Activated T-cell treated with anti-CD3 and anti-CD28 coated beads, Interleukin-2, amount 50 U/mL, for 4 hours (primary cell): Measurements from ENCODE around the gene MAGI1. TPM values are rescaled to one million over a fixed set of nuclear protein-coding genes. Genes with fewer than 3 reads are reported as not detected.

Source experiments
- ATAC-seq, 2 donors: fragments of 200-7000 bp; cut with Tn5 transposase; one replicate each; pipeline ENCODE4 v1.10.0; 2021
- DNase-seq: peaks from one replicate; pipeline ENCODE4 v3.0.0-alpha.2; 2020
- H3K27me3 Mint-ChIP-seq: one replicate; pipeline ENCODE4 v1.8.0; 2021; ENCODE audit warnings: low read depth, mixed read lengths
- H3K36me3 Mint-ChIP-seq: one replicate; pipeline ENCODE4 v1.8.0; 2022; ENCODE audit warnings: mixed read lengths; ENCODE audit not compliant: insufficient read depth
- H3K4me1 Mint-ChIP-seq: one replicate; pipeline ENCODE4 v1.8.0; 2021; ENCODE audit warnings: low read depth, mixed read lengths
- H3K4me3 Mint-ChIP-seq: one replicate; pipeline ENCODE4 v1.8.0; 2021; ENCODE audit warnings: mild to moderate bottlenecking, moderate library complexity, mixed read lengths
- H3K9me3 Mint-ChIP-seq: one replicate; pipeline ENCODE4 v1.8.0; 2021; ENCODE audit warnings: mixed read lengths
- total RNA-seq, 3 donors: library from RNA; stranded (reverse); gene quantifications; one replicate each; pipeline ENCODE4 v1.2.1, GENCODE V29; 2021

The MAGI1 gene
- total RNA-seq, 3 donors from 2014 or later = 0.45 to 0.76 (median 0.46) TPM

- ATAC-seq = no peak
- DNase-seq = no peak
- Mint-ChIP-seq H3K4me1 (no peaks in the 10 kb centered on the region), H3K4me3 (no peak overlapping the region), H3K27me3 (no peaks in the 10 kb centered on the region), H3K36me3 (no peaks in the 10 kb centered on the region), H3K9me3 (no peaks in the 10 kb centered on the region)
Observed at GRCh38 chr3:65406470-65406869, 632.2 kb downstream of the MAGI1 start.

DNA sequence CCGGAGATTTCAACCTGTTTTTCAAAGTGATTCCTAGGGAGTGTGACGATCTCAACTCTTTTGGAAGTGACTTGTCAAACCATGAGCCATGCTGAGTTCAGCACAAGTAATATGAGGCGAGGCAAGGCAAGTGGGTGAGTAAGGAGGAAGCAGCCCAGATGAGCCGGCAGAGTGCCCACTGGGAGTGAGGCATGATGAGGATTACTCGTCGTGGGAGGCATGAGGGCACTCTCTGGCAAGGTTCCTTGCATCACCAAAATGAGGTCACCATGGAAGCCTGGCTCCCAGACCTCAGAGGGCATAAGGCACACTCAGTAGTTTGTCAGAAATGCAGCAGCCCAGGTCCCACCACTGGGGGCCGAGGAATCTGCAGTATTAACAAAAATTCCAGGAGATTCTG lies 636.1 kb downstream of the MAGI1 start:
- no peak for ATAC-seq

DNA sequence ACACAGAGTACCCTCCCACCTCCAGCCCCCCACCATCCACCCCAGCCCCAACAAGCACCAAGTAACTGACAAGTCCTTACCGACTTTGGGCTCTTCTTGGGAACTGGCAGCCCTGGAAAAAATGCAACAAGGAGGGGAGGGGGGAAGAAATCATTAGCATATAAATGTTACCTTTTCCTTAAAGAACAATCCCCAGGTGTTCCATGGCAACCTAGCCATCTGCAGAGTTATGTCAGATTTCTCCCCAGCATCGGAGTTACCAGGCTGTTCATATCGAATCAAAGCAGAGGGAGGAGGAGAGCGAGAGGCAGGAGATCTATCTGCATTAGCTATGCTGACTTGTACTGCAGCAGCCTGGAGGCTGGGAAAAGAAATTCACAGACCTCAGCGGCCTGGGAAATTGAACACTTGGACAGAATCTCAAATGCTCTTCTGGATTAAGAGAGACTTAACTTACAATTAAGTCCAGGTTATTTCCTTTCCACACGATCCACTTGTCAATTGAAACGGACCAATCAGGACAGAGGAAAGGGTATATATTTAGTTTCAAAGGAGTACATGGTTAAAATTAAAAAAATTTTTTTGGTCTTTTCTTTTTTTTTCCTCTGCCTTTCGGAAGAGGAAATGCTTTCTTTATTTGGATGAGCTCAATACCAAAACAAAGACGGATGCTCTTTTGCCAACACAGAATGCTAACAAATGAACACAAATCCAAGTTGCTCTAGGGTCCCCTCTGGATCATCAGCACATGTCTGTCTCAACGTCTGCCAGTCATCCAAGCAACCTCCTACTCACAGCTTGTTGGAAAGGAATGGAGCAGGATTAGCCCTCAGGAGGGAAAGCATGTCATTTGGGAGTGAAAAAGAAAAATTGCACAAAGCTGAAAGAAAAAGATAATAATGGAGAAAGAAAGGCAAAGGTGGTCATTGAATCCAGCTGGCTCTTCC lies 637.1 kb downstream of the MAGI1 start:
- no peaks in the 10 kb centered on the region for H3K9me3 Mint-ChIP-seq
- no peak for DNase-seq
- no peaks in the 10 kb centered on the region for H3K27me3 Mint-ChIP-seq
- no peaks in the 10 kb centered on the region for H3K36me3 Mint-ChIP-seq
- ATAC-seq = no peak
- H3K4me1 Mint-ChIP-seq = no peaks in the 10 kb centered on the region
- no peak overlapping the region for H3K4me3 Mint-ChIP-seq

More for the DNA sequence above, 636.1 kb downstream of the MAGI1 start:
- Mint-ChIP-seq H3K4me1 (no peaks in the 10 kb centered on the region), H3K9me3 (no peaks in the 10 kb centered on the region), H3K4me3 (no peak overlapping the region), H3K36me3 (no peaks in the 10 kb centered on the region), H3K27me3 (no peaks in the 10 kb centered on the region)
- no peak for DNase-seq

GRCh38 chr3:65400899-65401298 lies 637.8 kb downstream of the MAGI1 start:
- Mint-ChIP-seq H3K4me3 (no peak overlapping the region), H3K9me3 (no peaks in the 10 kb centered on the region), H3K27me3 (no peaks in the 10 kb centered on the region), H3K36me3 (no peaks in the 10 kb centered on the region), H3K4me1 (no peaks in the 10 kb centered on the region)
- ATAC-seq = no peak
- no peak for DNase-seq

DNA sequence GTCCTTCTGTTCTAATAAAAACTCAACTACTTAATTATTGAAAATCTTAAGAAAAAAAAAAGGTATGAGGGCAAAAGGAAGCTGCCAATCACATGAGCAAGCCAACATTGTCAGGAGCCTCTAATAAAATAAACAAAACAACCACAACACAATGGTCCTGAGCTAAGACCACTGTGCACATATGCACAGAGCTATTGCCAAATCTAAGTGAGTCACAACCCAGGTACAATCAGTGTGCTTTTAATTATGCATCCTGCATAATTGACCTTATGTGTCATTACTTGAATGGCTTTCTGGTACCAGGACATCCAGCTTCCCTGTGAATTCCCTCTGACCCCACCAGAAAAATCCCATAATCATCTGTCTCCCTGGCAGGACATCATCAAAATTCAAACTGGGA lies 639.8 kb downstream of the MAGI1 start:
- no peaks in the 10 kb centered on the region for H3K27me3 Mint-ChIP-seq
- no peak for ATAC-seq

DNA sequence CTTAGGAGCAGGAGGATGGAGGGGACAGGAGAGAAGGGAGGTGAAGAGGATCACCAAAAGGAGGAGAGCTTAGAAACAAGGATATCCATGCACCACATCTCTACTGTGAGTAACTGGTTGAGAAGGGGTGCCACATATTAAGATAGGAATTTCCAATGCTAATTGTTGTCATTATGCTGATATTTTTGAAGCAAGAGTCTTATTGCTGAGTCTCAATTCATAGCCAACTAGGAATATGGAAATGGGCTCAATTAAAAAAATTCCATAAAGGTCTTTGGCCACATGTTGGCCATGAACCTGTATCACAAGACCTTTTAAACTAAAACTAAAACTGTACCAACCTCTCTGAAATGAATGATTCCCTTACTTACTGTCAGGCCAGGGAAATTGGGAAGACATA lies 642.6 kb downstream of the MAGI1 start:
- ATAC-seq = no peak
- Mint-ChIP-seq H3K9me3 (no peaks in the 10 kb centered on the region), H3K4me3 (no peak overlapping the region), H3K27me3 (no peaks in the 10 kb centered on the region), H3K36me3 (no peaks in the 10 kb centered on the region), H3K4me1 (no peaks in the 10 kb centered on the region)
- no peak for DNase-seq

More for the DNA sequence above, 639.8 kb downstream of the MAGI1 start:
- Mint-ChIP-seq H3K36me3 (no peaks in the 10 kb centered on the region), H3K4me3 (no peak overlapping the region), H3K4me1 (no peaks in the 10 kb centered on the region), H3K9me3 (no peaks in the 10 kb centered on the region)
- DNase-seq = no peak

- H3K9me3 Mint-ChIP-seq = peaks cover 3% of the 10 kb centered on the region
- no peaks in the 10 kb centered on the region for H3K4me1 Mint-ChIP-seq
- H3K27me3 Mint-ChIP-seq = no peaks in the 10 kb centered on the region
- no peak for DNase-seq
- ATAC-seq = no peak
- H3K4me3 Mint-ChIP-seq = no peak overlapping the region
- no peaks in the 10 kb centered on the region for H3K36me3 Mint-ChIP-seq
Observed at GRCh38 chr3:65391068-65391467, 647.6 kb downstream of the MAGI1 start.

DNA sequence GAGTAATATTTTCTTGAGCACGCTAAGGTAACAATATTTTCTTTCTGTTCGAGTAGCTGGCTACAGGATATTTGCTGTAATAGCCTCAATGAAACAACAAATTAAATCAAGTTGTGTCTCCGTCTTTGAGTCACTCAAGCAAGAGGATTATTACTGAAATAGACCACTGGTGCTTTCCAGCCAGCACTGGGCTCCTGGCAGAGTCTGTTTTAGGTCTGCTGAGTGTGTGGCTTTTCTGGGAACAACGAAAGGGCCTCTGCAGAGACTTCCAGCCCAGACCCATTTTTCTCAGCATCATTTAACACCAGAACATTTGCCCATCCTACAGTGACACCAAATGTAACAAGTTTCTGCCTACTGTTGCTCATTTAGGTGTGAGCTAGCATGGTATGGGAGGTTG lies 652.9 kb downstream of the MAGI1 start:
- Mint-ChIP-seq H3K27me3 (no peaks in the 10 kb centered on the region), H3K9me3 (peaks cover 8% of the 10 kb centered on the region), H3K36me3 (no peaks in the 10 kb centered on the region), H3K4me1 (no peaks in the 10 kb centered on the region), H3K4me3 (no peak overlapping the region)
- DNase-seq (no peak), ATAC-seq (no peak)

DNA sequence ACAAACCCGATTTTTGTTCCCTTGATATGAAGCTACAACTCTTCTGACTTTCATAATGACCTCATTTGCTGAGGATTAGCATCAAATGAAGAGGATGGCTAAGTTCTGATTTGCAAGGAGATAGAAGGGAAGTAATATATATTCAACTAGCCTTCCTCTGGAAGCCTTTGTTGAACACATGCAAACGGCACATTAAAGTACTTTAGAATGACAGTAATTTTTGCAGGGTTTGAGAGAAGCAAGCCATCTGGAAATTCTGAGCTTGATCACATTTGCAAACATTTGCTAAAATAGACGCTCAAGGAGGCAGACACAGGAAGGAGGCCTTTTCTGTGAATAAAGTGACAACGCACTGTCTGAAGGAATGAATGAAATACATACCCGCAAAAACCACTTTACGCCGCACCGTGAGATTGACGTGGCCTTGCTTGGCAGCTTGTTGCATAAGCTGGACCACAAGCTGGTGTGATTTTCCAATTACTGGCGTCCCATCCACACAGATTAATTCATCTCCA lies 657.2 kb downstream of the MAGI1 start:
- no peak for ATAC-seq

GRCh38 chr3:65379223-65379622 lies 659.5 kb downstream of the MAGI1 start:
- no peaks in the 10 kb centered on the region for H3K36me3 Mint-ChIP-seq
- peaks cover 5% of the 10 kb centered on the region for H3K9me3 Mint-ChIP-seq
- H3K4me3 Mint-ChIP-seq = no peak overlapping the region
- DNase-seq (no peak), ATAC-seq (no peak)
- H3K27me3 Mint-ChIP-seq = no peaks in the 10 kb centered on the region
- H3K4me1 Mint-ChIP-seq = no peaks in the 10 kb centered on the region

More for the DNA sequence above, 657.2 kb downstream of the MAGI1 start:
- no peaks in the 10 kb centered on the region for H3K36me3 Mint-ChIP-seq
- H3K4me3 Mint-ChIP-seq = no peak overlapping the region
- H3K9me3 Mint-ChIP-seq = peaks cover 5% of the 10 kb centered on the region
- no peak for DNase-seq
- H3K27me3 Mint-ChIP-seq = no peaks in the 10 kb centered on the region
- no peaks in the 10 kb centered on the region for H3K4me1 Mint-ChIP-seq

GRCh38 chr3:65377637-65378036 lies 661.1 kb downstream of the MAGI1 start:
- no peak overlapping the region for H3K4me3 Mint-ChIP-seq
- no peak for DNase-seq
- peaks cover 5% of the 10 kb centered on the region for H3K9me3 Mint-ChIP-seq
- H3K36me3 Mint-ChIP-seq = no peaks in the 10 kb centered on the region
- H3K27me3 Mint-ChIP-seq = no peaks in the 10 kb centered on the region
- no peaks in the 10 kb centered on the region for H3K4me1 Mint-ChIP-seq
- no peak for ATAC-seq

DNA sequence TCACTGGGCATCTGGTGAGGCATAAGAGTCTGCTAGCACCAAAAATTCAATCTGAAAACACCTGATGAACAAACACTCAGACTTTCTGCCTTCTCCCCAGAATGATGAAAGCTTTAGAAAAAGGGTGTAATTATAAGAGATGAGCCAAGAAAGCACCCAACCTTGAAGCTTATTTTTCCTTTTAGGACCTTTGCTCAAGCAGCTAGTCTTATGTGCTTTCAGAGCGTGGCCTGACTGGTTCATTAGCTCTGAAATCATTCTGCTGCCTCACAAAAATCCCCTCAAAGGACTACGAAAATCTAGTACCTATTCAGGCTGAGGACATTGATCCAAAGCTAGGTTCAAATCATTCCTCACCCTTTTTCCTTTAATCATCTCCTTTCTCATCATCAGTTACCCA lies 662.3 kb downstream of the MAGI1 start:
- Mint-ChIP-seq H3K27me3 (no peaks in the 10 kb centered on the region), H3K4me1 (no peaks in the 10 kb centered on the region), H3K36me3 (no peaks in the 10 kb centered on the region), H3K4me3 (no peak overlapping the region), H3K9me3 (peaks cover 7% of the 10 kb centered on the region)
- no peak for DNase-seq
- no peak for ATAC-seq

DNA sequence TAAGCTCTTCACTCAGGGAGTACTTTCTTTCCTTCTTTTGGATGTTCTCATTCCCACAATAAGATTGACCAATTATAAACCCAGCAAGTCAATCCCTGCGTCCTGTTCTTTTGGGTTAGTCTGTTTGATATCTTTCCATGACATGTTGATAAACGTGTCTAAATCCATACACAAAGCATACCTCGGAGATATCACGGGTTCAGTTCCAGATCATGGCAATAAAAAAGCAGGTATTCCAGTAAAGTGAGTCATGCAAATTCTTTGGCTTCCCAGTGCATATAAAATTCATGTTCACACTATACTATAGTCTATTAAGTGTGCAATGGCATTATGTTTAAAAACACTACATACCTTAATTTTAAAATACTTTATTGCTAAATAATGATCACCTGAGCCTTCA lies 667.7 kb downstream of the MAGI1 start:
- no peak for ATAC-seq
- Mint-ChIP-seq H3K4me1 (no peaks in the 10 kb centered on the region), H3K27me3 (no peaks in the 10 kb centered on the region), H3K4me3 (no peak overlapping the region), H3K9me3 (peaks cover 8% of the 10 kb centered on the region), H3K36me3 (no peaks in the 10 kb centered on the region)
- DNase-seq = no peak

- no peaks in the 10 kb centered on the region for H3K27me3 Mint-ChIP-seq
- no peaks in the 10 kb centered on the region for H3K4me1 Mint-ChIP-seq
- no peak for ATAC-seq
- peaks cover 11% of the 10 kb centered on the region for H3K9me3 Mint-ChIP-seq
- no peak overlapping the region for H3K4me3 Mint-ChIP-seq
- H3K36me3 Mint-ChIP-seq = no peaks in the 10 kb centered on the region
- no peak for DNase-seq
Observed at GRCh38 chr3:65368866-65369265, 669.9 kb downstream of the MAGI1 start.

- H3K4me1 Mint-ChIP-seq = no peaks in the 10 kb centered on the region
- H3K4me3 Mint-ChIP-seq = no peak overlapping the region
- ATAC-seq = no peak
- no peak for DNase-seq
- H3K27me3 Mint-ChIP-seq = peaks cover under 1% of the 10 kb centered on the region
- H3K36me3 Mint-ChIP-seq = no peaks in the 10 kb centered on the region
- peaks cover 3% of the 10 kb centered on the region for H3K9me3 Mint-ChIP-seq
Observed at GRCh38 chr3:65362688-65363087, 676.0 kb downstream of the MAGI1 start.
